Spleen (tissue), 7 donors: Measurements from ENCODE around the gene PMM1.
"Not testable (repeated sequence)": the region's sequence is repeated elsewhere in the genome, so short reads cannot be mapped to it uniquely, and the experiment has no call there.

ENCODE experiments used
- POLR2AphosphoS5 ChIP-seq, 3 donors: sonication (generic); formaldehyde crosslinking; IDR thresholded peaks; one replicate each; pipeline ENCODE4 v1.5.1; 2017; ENCODE audit warnings: antibody characterized with exemption in 3 of 3
- TF ChIP-seq, protein P1 (sequence below), 11 experiments: fragments of 200-600 bp in 7 of 11; fragments of 450-650 bp in 4 of 11; sonication (generic) in 4 of 11; IDR thresholded peaks in 8 of 11; conservative IDR thresholded peaks in 3 of 11; 1 replicate in 7 of 11; 2 replicates in 4 of 11; pipeline versions ENCODE4 v1.4.0 to v1.8.0; 2016 to 2021; ENCODE audit warnings: antibody characterized with exemption in 11 of 11, inconsistent platforms in 4 of 11, mild to moderate bottlenecking in 1 of 11
- donor health status: DM: no; HTN: no; CAD: no; lungs with moderate emphysema.
- donor health status: DM: no; HTN: no; CAD: no.
- donor health status: DM: no; HTN: no; CAD: no.

DNA sequence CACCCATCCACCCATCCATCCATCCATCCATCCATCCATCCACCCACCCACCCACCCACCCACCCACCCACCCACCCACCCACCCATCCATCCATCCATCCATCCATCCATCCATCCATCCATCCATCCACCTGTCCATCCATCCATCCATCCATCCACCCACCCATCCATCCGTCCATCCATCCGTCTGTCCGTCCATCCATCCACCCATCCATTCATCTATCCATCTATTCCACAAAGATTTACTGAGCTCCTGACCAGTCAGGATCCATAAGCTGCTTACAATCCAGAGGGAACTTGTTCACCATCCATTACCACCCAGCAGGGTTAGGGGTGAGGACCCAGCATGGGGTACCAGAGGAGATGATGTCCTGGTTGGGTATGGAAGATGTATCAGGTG is 17.3 kb downstream of the PMM1 start:
- TF ChIP-seq, protein P1, sequence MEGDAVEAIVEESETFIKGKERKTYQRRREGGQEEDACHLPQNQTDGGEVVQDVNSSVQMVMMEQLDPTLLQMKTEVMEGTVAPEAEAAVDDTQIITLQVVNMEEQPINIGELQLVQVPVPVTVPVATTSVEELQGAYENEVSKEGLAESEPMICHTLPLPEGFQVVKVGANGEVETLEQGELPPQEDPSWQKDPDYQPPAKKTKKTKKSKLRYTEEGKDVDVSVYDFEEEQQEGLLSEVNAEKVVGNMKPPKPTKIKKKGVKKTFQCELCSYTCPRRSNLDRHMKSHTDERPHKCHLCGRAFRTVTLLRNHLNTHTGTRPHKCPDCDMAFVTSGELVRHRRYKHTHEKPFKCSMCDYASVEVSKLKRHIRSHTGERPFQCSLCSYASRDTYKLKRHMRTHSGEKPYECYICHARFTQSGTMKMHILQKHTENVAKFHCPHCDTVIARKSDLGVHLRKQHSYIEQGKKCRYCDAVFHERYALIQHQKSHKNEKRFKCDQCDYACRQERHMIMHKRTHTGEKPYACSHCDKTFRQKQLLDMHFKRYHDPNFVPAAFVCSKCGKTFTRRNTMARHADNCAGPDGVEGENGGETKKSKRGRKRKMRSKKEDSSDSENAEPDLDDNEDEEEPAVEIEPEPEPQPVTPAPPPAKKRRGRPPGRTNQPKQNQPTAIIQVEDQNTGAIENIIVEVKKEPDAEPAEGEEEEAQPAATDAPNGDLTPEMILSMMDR (IDR thresholded peaks at IDR 0.05 in 8 of 11, conservative IDR thresholded peaks at IDR 0.05 in 3 of 11): not testable (repeated sequence)
- TF ChIP-seq POLR2AphosphoS5 (IDR thresholded peaks at IDR 0.05): not testable (repeated sequence)
